ENCODE results near the gene CCDC77.

GRCh38 chr12:460261-461230 lies 59.1 kb downstream of the CCDC77 start:
- no peak for TF ChIP-seq RAD21 (IDR thresholded peaks at IDR 0.05; ENCODE audit: low read depth)
- no peak for TF ChIP-seq TCF12 (IDR thresholded peaks at IDR 0.05; ENCODE audit: low read depth)
- TF ChIP-seq EP300 (IDR thresholded peaks at IDR 0.05; ENCODE audit: borderline replicate concordance), result peak; percentile 12; the same call in 1 of the 2 replicates
- peak; percentile 35; the same call in 1 of the 2 replicates for TF ChIP-seq ZBTB7A (IDR thresholded peaks at IDR 0.05; ENCODE audit: low read depth)
- no peak for TF ChIP-seq CREB1 (IDR thresholded peaks at IDR 0.05; ENCODE audit: low read depth)
- no peak for TF ChIP-seq EGR1 (IDR thresholded peaks at IDR 0.05)
